Measurements from ENCODE around the gene HDAC10.

DNA sequence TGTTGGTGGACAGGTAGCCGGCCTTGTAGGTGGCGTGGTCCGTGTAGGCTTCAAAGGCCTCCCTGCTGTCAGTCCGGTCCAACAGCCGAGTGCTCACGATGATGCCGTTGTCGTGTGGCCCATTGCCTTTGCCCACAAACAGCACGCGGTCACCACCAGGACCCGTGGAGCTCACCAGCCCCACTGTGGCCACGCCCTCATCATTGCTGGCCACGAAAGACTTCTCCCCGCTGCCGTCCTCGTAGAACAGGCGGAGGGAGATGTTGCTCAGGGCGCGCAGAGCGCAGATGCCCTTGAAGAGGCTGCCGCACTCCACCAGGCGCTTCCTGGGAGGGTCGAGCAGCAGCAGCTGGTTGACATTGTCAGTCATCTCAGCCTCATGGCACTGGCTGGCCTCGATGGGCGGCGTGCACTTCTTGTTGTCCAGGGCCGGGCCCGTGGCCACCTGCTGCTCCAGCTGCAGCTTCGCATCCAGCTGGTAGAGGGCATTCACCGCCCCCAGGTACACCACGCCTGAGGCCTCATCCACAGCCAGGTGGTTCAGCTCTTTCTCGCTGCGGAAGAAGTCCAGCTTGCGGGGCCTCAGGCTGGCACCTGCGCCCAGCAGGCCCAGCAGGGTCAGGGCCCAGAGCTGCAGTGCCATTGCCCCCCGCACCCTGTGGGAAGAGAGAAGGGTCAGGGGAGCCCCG lies 39.0 kb upstream of the HDAC10 start:
- no peak for TF ChIP-seq POLR2AphosphoS5 (IDR thresholded peaks at IDR 0.05; ENCODE audit: borderline replicate concordance, low read depth, low read length)
- TF ChIP-seq EZH2 (IDR thresholded peaks at IDR 0.05), result no peak
